Psoas muscle (tissue), 8 donors: ENCODE measurements around the gene CMTM4. TPM values are rescaled to one million over a fixed set of nuclear protein-coding genes. Genes with fewer than 3 reads are reported as not detected.

Source experiments
- ATAC-seq, 4 donors: fragments of 200-7000 bp; cut with Tn5 transposase; one replicate each; pipeline ENCODE4 v1.9.1; 2020; ENCODE audit warnings: moderate library complexity in 3 of 4, mild to moderate bottlenecking in 2 of 4
- DNase-seq, 2 donors: peaks; one replicate each; pipeline ENCODE4 v3.0.0-alpha.2; 2020
- H3K27ac ChIP-seq: fragments of 200-600 bp; one replicate; pipeline ENCODE4 v1.8.0; 2022
- H3K27me3 ChIP-seq, 3 donors: fragments of 200-600 bp in 1 of 3; one replicate each; pipeline versions ENCODE4 v1.6.1 to v1.8.0; 2013 to 2022; ENCODE audit warnings: low read length in 2 of 3, mild to moderate bottlenecking in 2 of 3, moderate library complexity in 1 of 3; ENCODE audit not compliant: insufficient read depth in 3 of 3
- H3K36me3 ChIP-seq, 2 donors: fragments of 200-600 bp in 1 of 2; one replicate each; pipeline versions ENCODE4 v1.6.1 to v1.8.0; 2013 to 2022; ENCODE audit warnings: low read depth in 1 of 2, mild to moderate bottlenecking in 1 of 2, moderate library complexity in 1 of 2; ENCODE audit not compliant: insufficient read depth in 1 of 2
- H3K4me1 ChIP-seq: fragments of 200-600 bp; one replicate; pipeline ENCODE4 v1.8.0; 2022
- H3K4me3 ChIP-seq: fragments of 200-600 bp; one replicate; pipeline ENCODE4 v1.8.0; 2022; ENCODE audit warnings: mild to moderate bottlenecking
- H3K9me3 ChIP-seq: fragments of 200-600 bp; one replicate; pipeline ENCODE4 v1.8.0; 2022
- WGBS, 3 donors: extraction: QIAGEN DNeasy Blood & Tissue Kit; methylation state at CpG; one replicate each; pipeline versions ENCODE4 v1.1.6 to v1.1.7; 2013; 5-methylcytosine and 5-hydroxymethylcytosine counted together
- intact Hi-C, 2 donors: fragments of 100-400 bp; cut with DNase I; formaldehyde crosslinking; loops; one replicate each; pipeline versions ENCODE4 v1.11.0 to v1.14.2; 2022
- polyA plus RNA-seq, 3 donors: library from polyadenylated mRNA; stranded (reverse); fragments of 200-250 nt; gene quantifications; one replicate each; pipeline ENCODE4 v1.2.3, GENCODE V29; 2013
- total RNA-seq, 4 donors: library from RNA; stranded (reverse); fragmentation: NEBNext Ultra II Directional in 2 of 4; extraction: Animal tissue kit (Norgen Biotek cat#: 25700) in 2 of 4; gene quantifications; one replicate each; pipeline versions ENCODE4 v1.2.1 to v1.2.4, GENCODE V29; 2021 to 2023
- TF ChIP-seq, protein P1 (sequence below): fragments of 200-600 bp; IDR thresholded peaks from one replicate; pipeline ENCODE4 v1.8.0; 2022; ENCODE audit warnings: antibody characterized with exemption
- donor health status: healthy with polysubstance abuse.
- donor health status: DM: no; HTN: no; CAD: no; lungs with moderate emphysema.
- donor health status: Bipolar disorder and iron deficiency.
- donor health status: healthy.
- donor health status: DM: yes; HTN: yes; CAD: no.
- donor health status: DM: no; HTN: no; CAD: no.
- donor health status: DM: no; HTN: no; CAD: no.
- donor health status: DM: yes; HTN: yes; CAD: no.

Gene CMTM4
- total and polyA plus RNA-seq, 7 donors = 2.3 to 10.3 (median 7.7) TPM

DNA sequence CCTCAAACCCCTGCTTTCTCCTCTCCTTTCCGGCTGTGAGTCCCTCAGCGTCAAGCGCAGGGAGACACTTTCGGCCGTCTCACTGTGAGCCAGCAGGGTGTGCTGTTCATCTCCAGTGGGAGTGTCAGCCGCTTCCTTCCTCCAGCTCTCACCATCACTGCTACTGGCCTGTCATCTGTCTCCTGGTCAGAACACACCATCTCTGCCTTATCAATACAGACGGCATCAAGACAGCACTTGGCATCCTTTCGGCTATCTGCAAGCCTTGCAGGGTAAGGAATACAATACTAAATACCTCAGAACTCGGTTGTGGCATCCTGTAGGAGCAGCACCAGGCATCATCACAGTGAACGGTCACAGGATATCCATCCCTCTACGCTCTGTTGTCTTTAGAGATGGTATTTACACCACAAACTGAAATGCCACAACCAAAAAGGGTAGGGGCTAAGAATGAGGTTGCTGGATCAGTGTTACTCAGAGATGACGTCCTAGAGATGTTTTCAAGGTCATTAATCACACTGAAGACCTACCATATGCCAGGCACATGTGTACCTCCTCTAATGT is 20.7 kb upstream of the CMTM4 start:
- Histone ChIP-seq H3K4me1 (peaks cover 8% of the 10 kb centered on the region), H3K36me3 (peaks cover 0 to 35% of the 10 kb centered on the region in 2 donors), H3K9me3 (no peaks in the 10 kb centered on the region), H3K4me3 (no peak overlapping the region), H3K27me3 (no peaks in the 10 kb centered on the region), H3K27ac (no peak overlapping the region)
- TF ChIP-seq, protein P1, sequence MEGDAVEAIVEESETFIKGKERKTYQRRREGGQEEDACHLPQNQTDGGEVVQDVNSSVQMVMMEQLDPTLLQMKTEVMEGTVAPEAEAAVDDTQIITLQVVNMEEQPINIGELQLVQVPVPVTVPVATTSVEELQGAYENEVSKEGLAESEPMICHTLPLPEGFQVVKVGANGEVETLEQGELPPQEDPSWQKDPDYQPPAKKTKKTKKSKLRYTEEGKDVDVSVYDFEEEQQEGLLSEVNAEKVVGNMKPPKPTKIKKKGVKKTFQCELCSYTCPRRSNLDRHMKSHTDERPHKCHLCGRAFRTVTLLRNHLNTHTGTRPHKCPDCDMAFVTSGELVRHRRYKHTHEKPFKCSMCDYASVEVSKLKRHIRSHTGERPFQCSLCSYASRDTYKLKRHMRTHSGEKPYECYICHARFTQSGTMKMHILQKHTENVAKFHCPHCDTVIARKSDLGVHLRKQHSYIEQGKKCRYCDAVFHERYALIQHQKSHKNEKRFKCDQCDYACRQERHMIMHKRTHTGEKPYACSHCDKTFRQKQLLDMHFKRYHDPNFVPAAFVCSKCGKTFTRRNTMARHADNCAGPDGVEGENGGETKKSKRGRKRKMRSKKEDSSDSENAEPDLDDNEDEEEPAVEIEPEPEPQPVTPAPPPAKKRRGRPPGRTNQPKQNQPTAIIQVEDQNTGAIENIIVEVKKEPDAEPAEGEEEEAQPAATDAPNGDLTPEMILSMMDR = peak; percentile 14
- DNase-seq (peak; percentile 33 to 57), ATAC-seq (peak in 1 of 4 donors; percentile 17)
- intact Hi-C loops = no loop called here
- WGBS, 3 donors = 47 to 59% (median 59%) methylated on average over 12 of the region's 12 CpGs

DNA sequence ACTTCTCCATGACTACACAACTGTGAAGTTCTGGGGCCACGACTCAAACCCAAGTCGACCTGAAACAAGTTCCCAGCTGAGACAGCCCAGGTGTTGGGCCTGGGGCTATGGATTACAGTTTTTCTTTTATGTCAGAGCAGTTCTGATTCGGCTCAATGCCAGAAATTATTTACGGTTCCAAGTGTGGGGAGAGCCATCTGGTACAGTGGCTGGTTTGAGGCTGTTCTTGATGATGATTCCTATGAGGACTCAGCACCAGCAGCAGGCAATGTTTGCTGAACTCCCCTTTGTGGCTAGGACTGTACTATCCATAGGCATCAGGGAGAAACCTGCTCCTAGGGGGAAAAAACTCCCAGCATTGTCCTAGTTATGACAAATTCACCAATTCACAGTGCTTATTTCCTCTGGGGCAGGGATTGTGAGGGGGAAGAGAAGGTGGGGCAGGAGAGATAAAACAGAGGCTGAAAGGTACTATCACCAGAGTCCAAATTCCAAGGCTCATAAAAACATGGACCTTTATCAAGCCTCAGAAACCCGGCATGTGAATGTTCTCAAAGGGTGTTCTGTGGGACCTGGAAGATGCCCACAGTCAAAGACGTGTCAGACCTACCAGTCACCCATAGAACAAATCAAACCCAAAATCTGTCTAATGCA is 18.2 kb upstream of the CMTM4 start:
- no peak overlapping the region for H3K4me3 ChIP-seq
- DNase-seq (no peak), ATAC-seq (no peak)
- intact Hi-C loops = no loop called here
- TF ChIP-seq, protein P1 = no peak
- H3K36me3 ChIP-seq = peaks cover 0 to 11% of the 10 kb centered on the region in 2 donors
- peaks cover 8% of the 10 kb centered on the region for H3K4me1 ChIP-seq
- H3K9me3 ChIP-seq = no peaks in the 10 kb centered on the region
- no peaks in the 10 kb centered on the region for H3K27me3 ChIP-seq
- H3K27ac ChIP-seq = no peak overlapping the region
- WGBS, 3 donors = 30 to 46% (median 38%) methylated on average over 6 of the region's 6 CpGs

- H3K9me3 ChIP-seq = no peaks in the 10 kb centered on the region
- intact Hi-C loops = no loop called here
- peaks cover 8% of the 10 kb centered on the region for H3K4me1 ChIP-seq
- H3K4me3 ChIP-seq = no peak overlapping the region
- H3K36me3 ChIP-seq = peaks cover 0 to 7% of the 10 kb centered on the region in 2 donors
- TF ChIP-seq, protein P1 = no peak
- no peak overlapping the region for H3K27ac ChIP-seq
- no peaks in the 10 kb centered on the region for H3K27me3 ChIP-seq
- WGBS, 3 donors = 85 to 90% (median 87%) methylated on average over 6 of the region's 6 CpGs
- ATAC-seq (no peak), DNase-seq (no peak)
These were observed 17.5 kb upstream of the CMTM4 start for GRCh38 chr16:66714062-66714461.

- DNase-seq = peak; percentile 22 to 70
- H3K27me3 ChIP-seq = no peaks in the 10 kb centered on the region
- H3K9me3 ChIP-seq = no peaks in the 10 kb centered on the region
- peaks cover 8% of the 10 kb centered on the region for H3K4me1 ChIP-seq
- H3K4me3 ChIP-seq = peak overlapping the region; percentile 7
- H3K27ac ChIP-seq = peak overlapping the region; percentile 56
- no peaks in the 10 kb centered on the region for H3K36me3 ChIP-seq
- TF ChIP-seq, protein P1 = no peak
- ATAC-seq = peak; percentile 90 to 92 (median 90)
- 19 to 21% (median 20%) methylated on average over 2 of the region's 2 CpGs for WGBS, 3 donors
- intact Hi-C loops = no loop called here
These were observed 16.5 kb upstream of the CMTM4 start for GRCh38 chr16:66713076-66713475.
